ENCODE data around the gene RBM19.

RBM19 gene

DNA sequence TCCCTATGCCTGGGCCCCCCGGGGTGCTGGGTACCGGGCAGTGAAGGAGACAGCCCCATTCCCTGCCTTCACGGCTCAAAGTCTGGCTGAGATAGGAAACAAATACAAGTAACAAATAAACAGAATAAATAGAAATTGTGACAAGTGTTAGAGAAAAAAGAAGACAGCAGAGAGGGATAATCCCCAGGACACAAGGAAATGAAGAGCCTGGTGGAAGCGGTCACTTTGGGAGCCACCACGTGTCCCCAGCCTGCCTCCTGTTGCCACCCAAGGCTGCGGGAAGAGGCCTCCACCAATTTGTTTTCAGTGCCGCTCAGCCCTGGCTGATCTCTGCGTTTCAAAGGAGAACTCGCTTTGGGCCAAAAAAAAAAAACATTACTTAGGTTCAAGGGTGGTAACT is 31.2 kb downstream of the RBM19 start:
- H3K4me1 ChIP-seq (ENCODE audit: control insufficient read depth, low read length): no peaks in the 10 kb centered on the region
- no peaks in the 10 kb centered on the region for H3K79me2 ChIP-seq (ENCODE audit: control insufficient read depth, low read length)
- no peak overlapping the region for H3K4me3 ChIP-seq (ENCODE audit: low read length)
- no peaks in the 10 kb centered on the region for H4K20me1 ChIP-seq (ENCODE audit: control insufficient read depth, insufficient read depth, low read depth, low read length)
- H3K36me3 ChIP-seq (ENCODE audit: control insufficient read depth, low read length): peaks cover 11% of the 10 kb centered on the region; the same call in 1 of the 2 replicates
- H3F3A ChIP-seq (ENCODE audit: control insufficient read depth, insufficient read depth): no peaks in the 10 kb centered on the region
- H3K9me2 ChIP-seq (replicated peaks; ENCODE audit: control insufficient read depth, low read length): no peaks in the 10 kb centered on the region
- H3K27me3 ChIP-seq (ENCODE audit: control insufficient read depth, low read length): no peaks in the 10 kb centered on the region
- H3K27ac ChIP-seq (ENCODE audit: low read depth, low read length): no peak overlapping the region
- no peak overlapping the region for H3K4me2 ChIP-seq (ENCODE audit: low read length)
- TF ChIP-seq, protein P1, sequence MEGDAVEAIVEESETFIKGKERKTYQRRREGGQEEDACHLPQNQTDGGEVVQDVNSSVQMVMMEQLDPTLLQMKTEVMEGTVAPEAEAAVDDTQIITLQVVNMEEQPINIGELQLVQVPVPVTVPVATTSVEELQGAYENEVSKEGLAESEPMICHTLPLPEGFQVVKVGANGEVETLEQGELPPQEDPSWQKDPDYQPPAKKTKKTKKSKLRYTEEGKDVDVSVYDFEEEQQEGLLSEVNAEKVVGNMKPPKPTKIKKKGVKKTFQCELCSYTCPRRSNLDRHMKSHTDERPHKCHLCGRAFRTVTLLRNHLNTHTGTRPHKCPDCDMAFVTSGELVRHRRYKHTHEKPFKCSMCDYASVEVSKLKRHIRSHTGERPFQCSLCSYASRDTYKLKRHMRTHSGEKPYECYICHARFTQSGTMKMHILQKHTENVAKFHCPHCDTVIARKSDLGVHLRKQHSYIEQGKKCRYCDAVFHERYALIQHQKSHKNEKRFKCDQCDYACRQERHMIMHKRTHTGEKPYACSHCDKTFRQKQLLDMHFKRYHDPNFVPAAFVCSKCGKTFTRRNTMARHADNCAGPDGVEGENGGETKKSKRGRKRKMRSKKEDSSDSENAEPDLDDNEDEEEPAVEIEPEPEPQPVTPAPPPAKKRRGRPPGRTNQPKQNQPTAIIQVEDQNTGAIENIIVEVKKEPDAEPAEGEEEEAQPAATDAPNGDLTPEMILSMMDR (IDR thresholded peaks at IDR 0.05; ENCODE audit: low read depth, low read length, poor library complexity, severe bottlenecking): no peak
- TF ChIP-seq EZH2phosphoT487 (IDR thresholded peaks at IDR 0.05; ENCODE audit: borderline replicate concordance, low read length): no peak
- H3K9me3 ChIP-seq (ENCODE audit: control insufficient read depth, insufficient read depth, low read length): no peaks in the 10 kb centered on the region

DNA sequence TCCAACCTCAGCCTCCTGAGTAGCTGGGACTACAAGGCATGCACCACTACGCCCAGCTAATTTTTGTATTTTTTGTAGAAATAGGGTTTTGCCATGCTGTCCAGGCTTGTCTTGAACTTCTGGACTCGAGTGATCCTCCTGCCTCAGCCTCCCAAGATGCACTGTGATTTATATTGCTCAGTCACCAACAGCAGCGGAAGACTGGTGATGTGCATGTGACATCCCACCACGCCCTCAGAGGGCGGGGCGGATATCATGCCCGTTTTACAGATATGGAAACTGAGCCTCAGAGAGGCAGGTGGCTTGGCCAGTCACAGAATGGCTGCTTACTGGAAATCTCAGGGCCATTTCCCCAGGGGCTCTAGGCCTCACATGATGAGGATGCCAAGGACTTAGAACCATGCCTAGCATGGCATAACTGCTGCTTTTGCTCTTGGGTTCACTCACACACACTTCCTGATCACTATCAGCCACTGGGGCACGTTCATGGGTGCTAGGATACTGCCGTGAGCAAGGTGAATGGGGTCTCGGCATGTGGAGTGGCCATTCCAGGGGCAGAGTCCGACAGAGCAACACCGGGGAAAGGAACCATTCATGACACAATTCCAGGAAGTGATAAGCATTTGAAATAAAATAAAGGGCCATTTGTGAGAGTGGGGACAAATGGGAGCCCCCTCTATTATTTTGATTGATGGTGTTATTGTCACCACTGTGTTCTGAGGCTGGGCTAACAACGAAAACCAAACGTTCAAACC is 31.9 kb downstream of the RBM19 start:
- no peaks in the 10 kb centered on the region for H3F3A ChIP-seq (ENCODE audit: control insufficient read depth, insufficient read depth)
- no peak overlapping the region for H3K4me3 ChIP-seq (ENCODE audit: low read length)
- H3K9me3 ChIP-seq (ENCODE audit: control insufficient read depth, insufficient read depth, low read length): no peaks in the 10 kb centered on the region
- TF ChIP-seq, protein P1 (IDR thresholded peaks at IDR 0.05; ENCODE audit: low read depth, low read length, poor library complexity, severe bottlenecking): no peak
- TF ChIP-seq EZH2phosphoT487 (IDR thresholded peaks at IDR 0.05; ENCODE audit: borderline replicate concordance, low read length): no peak
- no peaks in the 10 kb centered on the region for H4K20me1 ChIP-seq (ENCODE audit: control insufficient read depth, insufficient read depth, low read depth, low read length)
- H3K4me2 ChIP-seq (ENCODE audit: low read length): no peak overlapping the region
- H3K4me1 ChIP-seq (ENCODE audit: control insufficient read depth, low read length): no peaks in the 10 kb centered on the region
- no peak overlapping the region for H3K27ac ChIP-seq (ENCODE audit: low read depth, low read length)
- peaks cover 11% of the 10 kb centered on the region; the same call in 1 of the 2 replicates for H3K36me3 ChIP-seq (ENCODE audit: control insufficient read depth, low read length)
- H3K9me2 ChIP-seq (replicated peaks; ENCODE audit: control insufficient read depth, low read length): no peaks in the 10 kb centered on the region
- H3K79me2 ChIP-seq (ENCODE audit: control insufficient read depth, low read length): no peaks in the 10 kb centered on the region
- no peaks in the 10 kb centered on the region for H3K27me3 ChIP-seq (ENCODE audit: control insufficient read depth, low read length)

DNA sequence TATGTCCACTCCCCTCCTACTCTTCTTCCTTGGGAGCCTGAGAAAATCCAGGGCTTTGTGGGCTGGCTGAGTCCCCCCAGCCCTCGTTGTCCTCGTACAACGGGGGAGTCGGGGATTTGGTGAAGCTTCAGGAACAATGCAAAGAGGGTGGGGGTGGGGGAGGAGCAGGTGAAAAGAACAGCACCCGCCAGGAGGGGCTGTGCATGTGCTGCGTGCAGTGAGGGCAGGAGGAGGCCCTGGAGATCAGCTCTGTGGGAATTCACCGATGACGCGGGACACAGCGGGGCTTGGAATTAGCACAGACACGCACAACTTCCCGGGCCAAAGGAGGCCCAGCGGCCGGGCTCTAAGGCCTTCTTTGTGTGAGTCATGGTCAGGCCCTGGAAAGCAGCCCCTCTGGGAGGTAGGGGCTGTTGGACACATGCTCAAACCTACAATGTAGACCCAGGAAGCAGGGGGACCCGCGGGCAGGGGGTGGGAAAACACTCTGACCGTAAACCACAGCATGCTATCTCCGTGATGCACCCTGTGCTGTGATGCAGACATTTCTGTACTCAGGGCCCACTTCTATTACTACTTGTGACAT is 32.8 kb downstream of the RBM19 start:
- Histone ChIP-seq H3K79me2 (ENCODE audit: control insufficient read depth, low read length) (no peaks in the 10 kb centered on the region), H3K9me3 (ENCODE audit: control insufficient read depth, insufficient read depth, low read length) (no peaks in the 10 kb centered on the region), H3K4me2 (ENCODE audit: low read length) (no peak overlapping the region), H3K27ac (ENCODE audit: low read depth, low read length) (no peak overlapping the region), H3F3A (ENCODE audit: control insufficient read depth, insufficient read depth) (no peaks in the 10 kb centered on the region), H3K9me2 (replicated peaks; ENCODE audit: control insufficient read depth, low read length) (no peaks in the 10 kb centered on the region), H3K27me3 (ENCODE audit: control insufficient read depth, low read length) (no peaks in the 10 kb centered on the region), H4K20me1 (ENCODE audit: control insufficient read depth, insufficient read depth, low read depth, low read length) (no peaks in the 10 kb centered on the region), H3K4me3 (ENCODE audit: low read length) (no peak overlapping the region), H3K4me1 (ENCODE audit: control insufficient read depth, low read length) (no peaks in the 10 kb centered on the region), H3K36me3 (ENCODE audit: control insufficient read depth, low read length) (peaks cover 11% of the 10 kb centered on the region; the same call in 1 of the 2 replicates)
- TF ChIP-seq, protein P1 (IDR thresholded peaks at IDR 0.05; ENCODE audit: low read depth, low read length, poor library complexity, severe bottlenecking): no peak
- no peak for TF ChIP-seq EZH2phosphoT487 (IDR thresholded peaks at IDR 0.05; ENCODE audit: borderline replicate concordance, low read length)
